Activated CD4-positive, alpha-beta T cell treated with anti-CD3 and anti-CD28 coated beads, Interleukin-2, amount 50 U/mL, for 1 hour (primary cell): Measurements from ENCODE around the gene RICTOR.

Source experiments
- DNase-seq: peaks from one replicate; pipeline ENCODE4 v3.0.0-alpha.2; 2020

RICTOR gene

DNA sequence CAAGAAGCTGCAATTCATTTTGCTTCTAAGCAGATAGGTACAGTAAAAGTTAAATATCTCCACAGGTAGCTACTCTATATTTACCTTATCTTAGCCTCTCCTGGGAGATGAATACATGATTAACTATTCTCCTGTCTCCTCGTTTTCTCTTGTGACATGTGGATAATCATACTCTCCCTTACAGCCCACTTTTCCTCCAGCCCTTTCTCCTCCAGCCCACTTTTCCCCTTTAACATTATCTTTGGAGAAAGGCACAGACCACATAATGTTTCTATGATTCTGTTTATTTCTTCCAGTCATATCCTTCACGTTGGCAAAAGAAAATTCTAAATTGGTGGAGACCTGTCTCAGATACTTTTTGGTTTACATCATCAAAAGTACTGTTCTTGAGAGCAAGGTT is 144.4 kb downstream of the RICTOR start:
- DNase-seq: no peak

DNA sequence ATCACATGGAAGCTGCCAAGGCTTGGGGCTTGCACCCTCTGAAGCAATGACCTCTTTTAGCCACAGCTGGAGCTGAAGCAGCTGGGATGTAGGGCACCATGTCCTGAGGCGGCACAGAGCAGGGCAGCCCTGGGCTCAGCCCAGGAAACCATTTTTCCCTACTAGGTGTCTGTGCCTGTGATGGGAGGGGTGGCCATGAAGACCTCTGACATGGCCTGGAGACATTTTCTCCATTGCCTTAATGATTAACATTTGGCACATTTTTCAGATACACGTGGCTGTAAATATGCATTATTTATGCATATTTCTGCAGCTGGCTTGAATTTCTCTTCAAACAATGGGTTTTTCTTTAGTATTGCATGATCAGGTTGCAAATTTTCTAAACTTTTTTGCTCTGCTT is 146.7 kb downstream of the RICTOR start:
- no peak for DNase-seq

DNA sequence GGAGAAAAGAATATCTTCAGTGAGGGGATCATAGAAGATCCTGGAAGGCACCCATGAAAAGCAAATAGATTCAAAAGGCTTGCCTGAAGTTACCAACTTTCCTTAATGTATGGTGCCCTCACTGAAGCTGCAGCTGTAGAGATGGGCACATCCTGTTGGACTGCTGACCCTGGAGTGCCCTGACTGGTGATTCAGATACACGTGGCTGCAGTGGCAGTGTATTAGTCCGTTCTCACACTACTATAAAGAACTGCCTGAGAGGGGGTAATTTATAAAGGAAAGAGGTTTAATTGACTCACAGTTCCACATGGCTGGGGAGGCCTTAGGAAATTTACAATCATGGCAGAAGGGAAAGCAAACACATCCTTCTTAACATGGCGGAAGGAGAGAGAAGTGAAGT is 148.1 kb downstream of the RICTOR start:
- no peak for DNase-seq

DNA sequence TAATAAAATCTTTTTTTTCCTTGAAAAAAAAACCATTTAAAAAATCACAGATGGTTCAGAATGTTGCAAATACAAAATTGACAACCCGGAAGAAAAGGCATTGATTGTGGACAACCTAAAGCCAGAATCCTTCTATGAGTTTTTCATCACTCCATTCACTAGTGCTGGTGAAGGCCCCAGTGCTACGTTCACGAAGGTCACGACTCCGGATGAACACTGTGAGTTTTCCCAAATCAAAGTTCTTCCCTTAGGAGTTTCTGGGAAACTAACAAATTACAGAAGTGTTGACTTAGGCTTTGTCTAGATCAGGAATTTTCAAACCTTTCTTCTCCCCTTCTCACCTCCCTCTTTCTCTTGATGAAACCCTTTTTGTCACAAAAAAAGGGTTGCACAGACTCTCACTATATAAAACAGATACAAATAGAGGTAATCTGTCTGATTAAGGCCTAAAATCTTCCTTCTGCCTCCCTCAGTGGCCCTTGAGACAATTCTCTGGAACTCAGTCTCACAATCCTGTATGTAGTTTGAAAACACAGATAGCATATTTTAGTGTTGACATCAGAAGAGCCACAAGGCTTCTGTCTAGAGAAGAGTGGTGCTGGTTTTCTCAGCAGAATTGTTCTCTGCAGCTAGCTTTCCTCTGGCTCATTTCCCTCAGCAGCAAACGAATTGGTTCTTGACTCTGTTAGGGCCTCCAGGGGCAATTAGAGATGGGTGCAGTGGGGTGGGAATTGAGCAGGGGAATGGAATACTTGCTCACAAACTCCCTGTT is 148.9 kb downstream of the RICTOR start:
- no peak for DNase-seq

DNA sequence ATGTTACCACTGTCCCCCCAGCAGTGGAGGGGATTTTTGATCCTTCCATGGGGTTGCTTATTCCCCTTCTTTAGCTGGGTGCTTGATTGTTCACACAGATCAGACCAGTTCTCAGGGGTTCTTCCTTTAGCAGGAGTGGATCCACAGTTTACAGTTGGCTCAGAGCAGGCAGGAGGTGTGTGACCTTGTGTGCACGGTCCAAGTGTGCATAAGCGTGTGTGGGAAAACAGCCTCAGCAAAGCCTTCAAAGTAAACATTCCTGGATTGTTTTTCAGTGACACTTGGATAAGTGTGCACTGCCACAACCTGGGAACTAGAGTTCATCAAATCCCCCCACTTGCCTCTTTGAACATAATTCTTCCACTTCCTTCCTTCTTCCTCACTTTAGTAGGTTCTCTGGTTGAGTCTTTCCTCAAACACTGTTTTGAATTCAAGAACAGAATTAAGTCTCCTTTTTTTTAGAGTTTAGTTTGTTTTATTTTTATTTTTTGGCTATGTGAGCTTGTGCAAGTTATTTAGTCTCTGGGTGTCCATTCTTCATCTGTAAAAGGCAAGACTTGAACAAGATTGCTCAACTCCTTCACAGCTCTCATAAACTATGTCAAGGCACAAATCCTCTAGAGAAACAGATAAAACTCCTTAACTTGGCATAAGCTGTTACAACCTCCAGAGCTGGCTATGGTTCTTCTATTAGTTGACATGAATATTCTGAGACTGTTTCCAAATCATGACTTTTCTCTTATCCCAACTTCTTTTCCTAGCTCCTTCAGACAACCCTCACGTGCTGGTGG is 150.3 kb downstream of the RICTOR start:
- no peak for DNase-seq

DNA sequence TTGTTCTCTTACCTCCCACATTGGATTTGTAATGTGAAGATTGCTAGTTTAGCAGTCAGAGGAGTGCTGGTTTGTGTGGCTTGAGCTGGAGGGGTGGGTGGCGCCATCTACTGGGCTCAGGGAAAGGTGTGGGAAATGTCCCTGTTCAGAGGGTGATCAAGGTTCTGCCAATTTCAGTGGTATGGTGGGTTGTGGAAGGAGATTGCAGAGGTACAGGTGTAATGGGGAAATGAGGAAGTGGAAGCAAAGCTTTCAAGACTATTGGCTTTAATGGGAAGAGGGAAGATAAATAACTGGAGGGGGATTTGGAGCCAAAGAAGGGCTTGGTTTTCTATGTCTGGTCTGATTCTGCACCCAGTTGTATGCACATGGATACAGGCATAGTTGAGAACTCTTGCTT is 152.0 kb downstream of the RICTOR start:
- DNase-seq: peak; percentile 43

DNA sequence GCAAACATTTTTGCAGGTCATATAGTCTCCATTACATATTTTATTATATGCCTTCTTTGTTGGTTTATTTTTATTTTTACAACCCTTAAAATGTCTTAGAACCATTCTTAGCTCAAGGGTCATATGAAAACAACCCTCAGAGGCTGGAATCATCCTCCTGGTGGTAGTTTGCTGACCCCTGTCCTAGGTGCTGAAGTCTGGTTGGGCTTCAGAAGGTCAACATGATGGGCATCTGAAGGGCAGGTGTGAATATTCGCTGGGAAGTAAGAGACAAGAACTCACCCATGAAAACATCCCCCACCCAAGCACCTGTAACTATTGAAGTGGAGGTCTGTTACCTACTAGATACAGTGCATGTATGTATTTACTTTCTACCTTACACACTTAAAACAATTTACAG is 153.0 kb downstream of the RICTOR start:
- DNase-seq: no peak

DNA sequence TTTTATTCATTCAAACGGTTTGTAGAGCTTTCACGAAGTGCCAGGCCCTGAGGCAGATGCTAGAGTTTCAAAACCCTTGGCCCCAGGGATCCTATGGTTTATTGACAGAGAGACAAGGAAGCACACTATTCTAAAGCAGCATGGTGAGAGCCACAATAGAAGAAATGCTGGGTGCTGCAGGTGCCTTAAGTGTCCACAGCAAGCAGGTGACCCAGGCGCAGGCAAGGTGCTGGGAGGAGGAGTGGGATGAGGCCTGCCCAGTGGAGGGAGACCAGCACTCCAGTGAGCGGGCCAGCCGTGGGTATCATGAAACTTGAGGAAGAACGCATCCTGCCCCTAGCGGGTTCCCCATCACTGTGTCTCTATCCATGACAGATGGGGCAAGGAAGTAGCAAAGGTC is 157.4 kb downstream of the RICTOR start:
- DNase-seq: no peak

DNA sequence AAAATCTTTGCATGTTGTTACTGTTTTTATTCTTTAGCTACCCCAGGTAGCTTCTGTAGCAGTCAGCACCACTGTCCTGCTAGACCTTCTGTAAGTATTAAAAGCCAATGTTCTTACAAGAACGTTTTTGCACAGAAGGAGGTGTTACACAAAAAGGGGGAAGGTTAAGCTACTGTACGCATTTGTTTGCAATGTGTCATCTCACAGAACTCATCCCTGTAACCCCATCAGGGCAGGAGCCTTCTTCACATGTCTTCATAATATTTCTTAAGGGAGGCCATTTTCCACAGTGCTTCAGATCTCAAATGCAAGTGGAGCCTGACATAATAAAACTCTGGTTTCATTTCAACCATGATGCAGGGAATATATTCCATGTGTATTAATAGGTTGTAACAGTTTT is 160.5 kb downstream of the RICTOR start:
- DNase-seq: no peak

DNA sequence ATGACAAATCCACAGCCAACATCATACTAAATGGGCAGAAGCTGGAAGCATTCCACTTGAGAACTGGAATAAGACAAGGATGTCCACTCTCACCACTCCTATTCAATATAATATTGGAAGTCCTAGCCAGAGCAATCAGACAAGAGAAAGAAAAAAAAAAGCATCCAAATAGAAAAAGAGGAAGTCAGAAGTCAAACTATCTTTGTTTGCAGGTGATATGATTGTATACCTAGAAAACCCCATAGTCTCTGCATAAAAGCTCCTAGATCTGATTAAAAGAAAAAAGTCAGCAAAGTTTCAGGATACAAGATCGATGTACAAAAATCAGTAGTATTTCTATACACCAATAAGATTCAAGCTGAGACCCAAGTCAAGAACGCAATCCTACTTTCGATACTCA is 162.3 kb downstream of the RICTOR start:
- DNase-seq: no peak

DNA sequence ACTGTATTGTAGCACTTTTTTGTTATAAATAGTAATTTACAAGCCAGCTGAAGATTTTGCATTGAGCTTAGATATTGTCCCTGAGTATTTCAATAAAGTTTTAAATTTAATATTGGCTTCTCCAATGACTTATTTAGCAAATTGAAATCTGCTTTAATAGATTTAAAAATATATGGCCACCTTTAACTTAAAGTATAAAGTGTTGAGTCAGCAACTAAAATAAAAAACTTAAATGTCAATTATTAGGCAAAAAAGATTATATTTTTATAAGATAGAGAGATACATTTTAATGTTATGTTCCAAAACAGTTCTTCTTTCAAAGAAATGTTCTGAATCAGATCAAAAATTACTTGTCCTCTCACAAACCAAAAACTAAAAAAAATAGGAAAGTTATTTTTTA is 167.7 kb downstream of the RICTOR start:
- no peak for DNase-seq

DNA sequence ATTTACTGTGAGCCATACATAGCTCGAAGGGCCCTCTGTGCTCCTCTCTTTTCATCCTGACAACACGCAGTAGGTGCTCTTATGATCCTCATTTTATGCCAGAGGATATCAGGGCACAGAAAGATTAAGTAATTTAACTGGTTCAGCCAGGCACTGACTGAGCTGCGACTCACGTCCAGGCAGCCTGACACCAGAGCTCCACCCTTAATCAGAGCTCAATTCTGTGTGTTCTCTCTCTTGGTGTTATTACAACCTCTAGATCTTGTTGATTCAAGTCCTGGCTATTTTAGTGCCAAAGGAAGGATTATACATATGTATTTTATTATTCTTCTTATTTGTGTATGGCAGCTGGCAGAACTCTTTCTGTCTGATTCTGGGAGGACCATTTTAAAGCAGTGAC is 168.7 kb downstream of the RICTOR start:
- no peak for DNase-seq

DNA sequence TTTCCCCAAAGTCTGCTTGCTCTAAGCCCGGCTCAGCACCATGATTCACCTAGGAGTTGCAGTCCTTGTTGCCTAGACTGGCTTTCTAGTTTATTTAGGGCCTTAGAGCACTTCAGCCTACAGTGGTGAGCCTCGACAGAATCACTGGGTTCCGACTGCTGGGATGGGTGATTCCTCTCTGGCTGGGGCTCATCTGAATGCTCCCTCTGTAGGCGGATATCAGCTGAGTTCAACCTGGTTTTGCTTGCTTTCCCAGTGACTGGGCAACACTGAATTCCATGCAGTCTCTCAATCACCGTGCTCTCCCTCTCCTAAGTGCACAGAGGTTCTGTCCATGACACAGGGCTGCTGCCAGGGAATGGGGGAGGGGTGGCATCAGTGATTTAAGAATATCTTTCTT is 174.3 kb downstream of the RICTOR start:
- no peak for DNase-seq

DNA sequence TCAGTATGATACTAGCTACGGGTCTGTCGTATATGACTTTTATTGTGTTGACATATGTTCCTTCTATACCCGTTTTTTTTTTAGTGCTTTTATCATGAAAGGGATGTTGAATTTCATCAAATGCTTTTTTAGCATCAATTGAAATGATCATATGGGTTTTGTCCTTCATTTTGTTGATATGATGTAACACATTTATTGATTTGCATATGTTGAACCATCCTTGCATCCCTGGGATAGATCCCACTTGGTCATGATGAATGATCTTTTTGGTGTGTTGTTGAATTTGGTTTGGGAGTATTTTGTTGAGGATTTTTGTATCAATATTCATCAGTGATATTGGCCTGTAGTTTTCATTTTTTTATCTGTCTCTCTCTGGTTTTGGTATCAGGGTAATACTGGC is 177.4 kb downstream of the RICTOR start:
- DNase-seq: no peak

DNA sequence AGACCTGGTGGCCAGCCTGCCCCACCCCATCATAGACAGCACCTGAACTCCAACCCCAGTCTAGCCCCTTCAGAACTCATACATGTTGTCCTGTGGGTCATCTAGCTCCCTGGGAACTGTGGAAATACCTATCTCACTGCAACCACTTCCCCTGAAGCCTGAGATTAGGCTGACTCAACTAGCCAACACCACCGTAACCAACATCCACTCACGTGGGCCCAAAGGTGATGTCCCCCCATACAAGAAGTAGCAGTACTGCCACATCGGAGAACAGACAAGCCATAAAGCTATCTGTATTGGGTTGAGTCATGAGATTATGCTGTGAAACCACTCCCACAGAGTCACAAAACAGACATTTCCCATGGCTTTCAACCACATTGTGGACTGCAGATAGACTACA is 181.8 kb downstream of the RICTOR start:
- no peak for DNase-seq

DNA sequence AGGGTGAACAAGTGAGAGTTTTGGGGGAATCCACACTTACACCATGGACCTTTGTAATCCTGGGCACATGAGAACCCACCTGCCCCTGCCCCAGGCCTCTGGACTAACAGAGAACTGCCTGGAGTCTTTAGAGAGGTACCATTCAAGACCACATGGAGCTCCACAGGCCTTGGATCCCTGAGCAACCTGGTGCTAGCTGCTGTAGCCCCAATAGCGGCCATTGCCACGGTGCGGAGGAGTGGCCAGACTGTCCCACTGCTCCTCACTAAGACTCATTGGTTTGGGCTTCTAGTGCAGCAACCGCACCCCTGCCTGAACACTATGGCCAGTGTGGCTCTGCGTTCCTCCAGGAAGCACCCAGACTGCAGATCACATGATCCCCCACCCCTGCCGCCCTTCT is 182.6 kb downstream of the RICTOR start:
- no peak for DNase-seq

DNA sequence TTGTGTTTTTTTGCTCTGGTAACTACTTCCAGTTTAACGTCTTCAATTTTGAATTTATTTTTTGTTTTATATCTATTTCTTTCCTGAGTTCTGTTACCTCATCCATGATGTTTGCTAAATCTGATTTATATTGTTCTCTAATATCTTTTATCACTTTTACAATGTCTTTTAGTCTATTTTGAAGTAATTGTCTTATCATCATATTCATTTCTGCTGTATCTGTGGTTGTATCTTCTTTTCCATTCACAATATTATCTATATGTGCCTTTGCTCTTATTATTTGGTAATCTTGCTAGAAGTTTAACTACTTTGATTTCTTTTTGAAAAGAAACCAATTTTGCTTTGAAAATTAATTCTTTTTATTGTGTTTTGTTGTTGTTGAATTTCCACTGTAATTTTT is 184.8 kb downstream of the RICTOR start:
- no peak for DNase-seq

DNA sequence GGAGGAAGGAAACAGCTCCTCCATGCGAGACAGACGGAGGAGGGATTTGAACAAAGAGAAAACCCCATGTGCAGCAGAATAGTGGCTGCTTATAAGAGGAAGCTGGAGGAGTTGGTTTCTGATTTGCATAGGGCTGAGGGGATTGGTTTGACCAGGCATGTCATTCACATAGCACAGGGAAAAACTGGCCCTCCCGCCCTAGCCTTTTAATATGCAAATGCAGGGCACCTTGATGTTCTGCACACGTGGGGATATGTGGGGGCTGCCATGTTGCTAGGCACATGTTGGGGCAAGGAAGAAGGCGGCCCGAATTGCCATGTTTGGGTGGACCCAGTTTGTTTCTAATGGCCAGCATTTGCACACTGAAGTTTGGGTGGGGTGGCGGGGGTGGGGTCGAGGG is 186.2 kb downstream of the RICTOR start:
- DNase-seq: no peak
